Measurements from ENCODE around the gene PLD1.

- TF ChIP-seq CTCF (IDR thresholded peaks at IDR 0.05) (no peak), EZH2phosphoT487 (IDR thresholded peaks at IDR 0.05) (no peak)
Measured at GRCh38 chr3:171805687-171806086, 4.6 kb downstream of the PLD1 start.
